NT2/D1 (cell line): Measurements from ENCODE around the gene CKB.

Experiments
- SUZ12 ChIP-seq: IDR thresholded peaks from 2 replicates; pipeline ENCODE4 v1.6.1; 2011; ENCODE audit not compliant: insufficient read length, insufficient read depth; ENCODE audit errors: extremely low read depth
- YY1 ChIP-seq: IDR thresholded peaks from 2 replicates; pipeline ENCODE4 v1.6.1; 2011; ENCODE audit not compliant: insufficient read length, insufficient read depth

DNA sequence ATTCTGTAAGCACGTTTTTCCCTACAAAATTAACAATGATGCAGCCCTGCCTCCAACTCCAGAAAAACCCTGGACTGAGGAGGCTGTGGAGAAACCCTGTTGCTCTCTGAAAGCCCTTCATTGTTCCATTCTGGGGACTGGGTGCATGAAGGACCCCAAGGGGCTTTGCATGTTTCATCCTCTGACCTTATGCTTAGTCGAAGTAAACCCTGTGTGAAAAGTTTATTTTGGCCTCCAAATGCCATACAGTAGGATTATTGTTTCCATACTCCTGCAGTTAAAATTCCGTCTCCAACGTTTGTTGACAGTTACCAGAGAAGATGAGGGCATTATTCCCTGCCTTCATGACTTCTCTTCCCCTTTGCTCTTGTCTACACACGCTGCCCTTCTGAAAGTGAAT lies 46.0 kb downstream of the CKB start:
- TF ChIP-seq SUZ12: no peak
- TF ChIP-seq YY1: no peak
